ENCODE data around the gene SOX6.
"Not testable (repeated sequence)": the region's sequence is repeated elsewhere in the genome, so short reads cannot be mapped to it uniquely, and the experiment has no call there.

GRCh38 chr11:16375664-16376063 is 19.3 kb upstream of the SOX6 start:
- TF ChIP-seq SPI1, POLR2A (IDR thresholded peaks at IDR 0.05; ENCODE audit: low read depth, low read length): not testable (repeated sequence)

Measured in GM12891 (cell line).